H1 (cell line): Measurements from ENCODE around the gene YBX3. TPM values are rescaled to one million over a fixed set of nuclear protein-coding genes. Genes with fewer than 3 reads are reported as not detected.

Experiments
- CTCF ChIA-PET: fragments of 300-600 bp; sonication (Branson Sonifier 250); formaldehyde crosslinking; loops from one replicate; lab custom pipeline; 2021; ENCODE audit not compliant: partially characterized antibody; lab: Charles Lee
- POLR2A ChIA-PET: fragments of 300-600 bp; sonication (Branson Sonifier 250); formaldehyde crosslinking; loops from one replicate; lab custom pipeline; 2021; ENCODE audit warnings: inconsistent platforms; ENCODE audit not compliant: partially characterized antibody; lab: Charles Lee
- DNase-seq, 2 experiments: peaks; one replicate each; pipeline versions ENCODE4 v3.0.0 to v3.0.0-alpha.2; 2010 to 2022; ENCODE audit warnings: low spot score in 2 of 2, low read depth in 1 of 2, mixed read lengths in 1 of 2
- FAIRE-seq: peaks from 2 replicates; lab custom pipeline; 2011; peaks lifted over from hg19 to GRCh38; lab: Jason Lieb, UNC
- H2AFZ ChIP-seq: 2 replicates; pipeline ENCODE4 v1.8.1; 2012; ENCODE audit warnings: low read length, inconsistent platforms
- H2AK5ac ChIP-seq: 2 replicates; pipeline ENCODE4 v1.6.1; 2013; ENCODE audit warnings: low read depth, low read length
- H2BK120ac ChIP-seq: replicated peaks from 2 replicates; pipeline ENCODE3; 2013; ENCODE audit warnings: low read depth, low read length, inconsistent platforms
- H2BK12ac ChIP-seq: 2 replicates; pipeline ENCODE4 v1.6.1; 2013; ENCODE audit warnings: low read depth, low read length
- H2BK15ac ChIP-seq: 2 replicates; pipeline ENCODE4 v1.6.1; 2013; ENCODE audit warnings: low read length
- H2BK20ac ChIP-seq: 2 replicates; pipeline ENCODE4 v1.6.1; 2013; ENCODE audit warnings: low read length
- H2BK5ac ChIP-seq: 2 replicates; pipeline ENCODE4 v1.6.1; 2013; ENCODE audit warnings: low read depth, low read length
- H3K14ac ChIP-seq: 2 replicates; pipeline ENCODE4 v1.6.1; 2013; ENCODE audit warnings: inconsistent platforms; ENCODE audit not compliant: insufficient read length
- H3K18ac ChIP-seq: 2 replicates; pipeline ENCODE4 v1.6.1; 2013; ENCODE audit warnings: low read length; ENCODE audit errors: extremely low read depth
- H3K23ac ChIP-seq: 2 replicates; pipeline ENCODE4 v1.6.1; 2013; ENCODE audit warnings: inconsistent platforms; ENCODE audit not compliant: insufficient read length
- H3K23me2 ChIP-seq: 2 replicates; pipeline ENCODE4 v1.6.1; 2013; ENCODE audit warnings: low read depth, low read length
- H3K27ac ChIP-seq: 2 replicates; pipeline ENCODE4 v1.6.1; 2011; ENCODE audit warnings: low read depth, low read length, inconsistent platforms
- H3K27me3 ChIP-seq, 4 experiments: replicated peaks in 1 of 4; 1 replicate in 1 of 4; 2 replicates in 3 of 4; pipeline versions ENCODE4 v1.6.1 to v1.8.1; 2011 to 2013; ENCODE audit warnings: low read length in 3 of 4, mild to moderate bottlenecking in 3 of 4, inconsistent platforms in 2 of 4, mixed read lengths in 2 of 4, moderate library complexity in 1 of 4; ENCODE audit not compliant: control insufficient read depth in 3 of 4, insufficient read depth in 3 of 4; ENCODE audit errors: extremely low read depth in 1 of 4
- H3K36me3 ChIP-seq, 4 experiments: 2 replicates each; pipeline versions ENCODE4 v1.6.1 to v1.8.1; 2011 to 2013; ENCODE audit warnings: mild to moderate bottlenecking in 4 of 4, low read length in 3 of 4, moderate library complexity in 2 of 4, control low read depth in 1 of 4, inconsistent platforms in 1 of 4; ENCODE audit not compliant: insufficient read depth in 4 of 4, control insufficient read depth in 2 of 4
- H3K4ac ChIP-seq: replicated peaks from 2 replicates; pipeline ENCODE3; 2013; ENCODE audit warnings: low read length, low read depth, mixed read lengths, inconsistent platforms; ENCODE audit not compliant: insufficient read length
- H3K4me1 ChIP-seq, 4 experiments: replicated peaks in 1 of 4; 1 replicate in 1 of 4; 2 replicates in 3 of 4; pipeline versions ENCODE4 v1.6.1 to v1.8.1; 2011 to 2013; ENCODE audit warnings: low read length in 3 of 4, inconsistent platforms in 2 of 4, mixed read lengths in 1 of 4; ENCODE audit not compliant: insufficient read depth in 4 of 4, control insufficient read depth in 3 of 4
- H3K4me2 ChIP-seq, 2 experiments: 2 replicates each; pipeline versions ENCODE4 v1.6.1 to v1.8.1; 2011 to 2013; ENCODE audit warnings: low read depth in 2 of 2, low read length in 2 of 2, control low read depth in 1 of 2, inconsistent platforms in 1 of 2, mild to moderate bottlenecking in 1 of 2; ENCODE audit not compliant: insufficient read depth in 1 of 2
- H3K4me3 ChIP-seq, 4 experiments: fragments of 200-600, 300-600 bp in 1 of 4; sonication (generic), shearing (Covaris generic), sonication (Bioruptor Twin) in 1 of 4; 2 replicates each; pipeline versions ENCODE4 v1.5.1 to v1.8.1; 2011 to 2016; ENCODE audit warnings: low read length in 4 of 4, low read depth in 3 of 4, control low read depth in 2 of 4, inconsistent platforms in 2 of 4, mild to moderate bottlenecking in 2 of 4, mixed read lengths in 1 of 4, moderate library complexity in 1 of 4; ENCODE audit not compliant: insufficient read depth in 2 of 4; ENCODE audit errors: extremely low read depth in 1 of 4
- H3K56ac ChIP-seq: replicated peaks from 2 replicates; pipeline ENCODE3; 2013; ENCODE audit warnings: low read depth, mild to moderate bottlenecking, mixed read lengths, low read length, inconsistent platforms; ENCODE audit not compliant: insufficient read length
- H3K79me1 ChIP-seq: 2 replicates; pipeline ENCODE4 v1.6.1; 2013; ENCODE audit warnings: low read depth, low read length, control low read depth
- H3K79me2 ChIP-seq, 2 experiments: 2 replicates each; pipeline versions ENCODE4 v1.6.1 to v1.8.1; 2012 to 2013; ENCODE audit warnings: low read length in 2 of 2, mild to moderate bottlenecking in 2 of 2, inconsistent platforms in 1 of 2; ENCODE audit not compliant: insufficient read depth in 2 of 2, control insufficient read depth in 1 of 2
- H3K9ac ChIP-seq, 4 experiments: replicated peaks in 1 of 4; 1 replicate in 1 of 4; 2 replicates in 3 of 4; pipeline versions ENCODE4 v1.6.1 to v1.8.1; 2011 to 2013; ENCODE audit warnings: low read depth in 3 of 4, low read length in 3 of 4, control low read depth in 2 of 4, mild to moderate bottlenecking in 2 of 4, moderate library complexity in 2 of 4, inconsistent platforms in 1 of 4; ENCODE audit errors: extremely low read depth in 1 of 4
- H3K9me3 ChIP-seq, 2 experiments: 2 replicates each; pipeline versions ENCODE4 v1.6.1 to v1.8.1; 2012 to 2013; ENCODE audit warnings: mild to moderate bottlenecking in 2 of 2, moderate library complexity in 2 of 2, control low read depth in 1 of 2, inconsistent platforms in 1 of 2, low read depth in 1 of 2, low read length in 1 of 2, mixed read lengths in 1 of 2; ENCODE audit not compliant: insufficient read depth in 2 of 2
- H4K20me1 ChIP-seq, 2 experiments: replicated peaks in 1 of 2; 2 replicates each; pipeline versions ENCODE3 to v1.8.1; 2011 to 2013; ENCODE audit warnings: inconsistent platforms in 2 of 2, low read length in 2 of 2, mild to moderate bottlenecking in 1 of 2; ENCODE audit not compliant: insufficient read depth in 2 of 2, control insufficient read depth in 1 of 2
- H4K5ac ChIP-seq: 2 replicates; pipeline ENCODE4 v1.6.1; 2013; ENCODE audit warnings: low read length, low read depth, mixed read lengths, inconsistent platforms; ENCODE audit not compliant: insufficient read length
- H4K8ac ChIP-seq: 2 replicates; pipeline ENCODE4 v1.8.0; 2013; ENCODE audit warnings: mild to moderate bottlenecking, moderate library complexity, low read length, inconsistent platforms; ENCODE audit not compliant: insufficient read depth; ENCODE audit errors: extremely low read depth
- H4K91ac ChIP-seq: replicated peaks from 2 replicates; pipeline ENCODE3; 2013; ENCODE audit warnings: low read length, mixed read lengths, inconsistent platforms; ENCODE audit not compliant: insufficient read length
- CBX8 ChIP-seq: fragments of 300-800, 300-1000 bp; sonication (generic); IDR thresholded peaks from 2 replicates; pipeline ENCODE4 v1.7.1; 2016; ENCODE audit warnings: low read depth, low read length, borderline replicate concordance
- EP300 ChIP-seq, 2 experiments: IDR thresholded peaks; 1 replicate in 1 of 2; 2 replicates in 1 of 2; pipeline ENCODE4 v1.6.1; 2011 to 2012; ENCODE audit warnings: low read depth in 2 of 2, low read length in 2 of 2, mild to moderate bottlenecking in 2 of 2, borderline replicate concordance in 1 of 2, inconsistent platforms in 1 of 2, moderate library complexity in 1 of 2
- GABPA ChIP-seq: IDR thresholded peaks from 2 replicates; pipeline ENCODE4 v1.6.1; 2011; ENCODE audit warnings: mild to moderate bottlenecking, low read length, moderate library complexity, borderline replicate concordance; ENCODE audit not compliant: insufficient read depth
- HDAC2 ChIP-seq, 2 experiments: fragments of 300-600 bp in 1 of 2; sonication (generic) in 1 of 2; IDR thresholded peaks; 2 replicates each; pipeline ENCODE4 v1.6.1; 2011 to 2012; ENCODE audit warnings: low read depth in 2 of 2, low read length in 2 of 2, mild to moderate bottlenecking in 2 of 2, moderate library complexity in 2 of 2, borderline replicate concordance in 1 of 2, inconsistent platforms in 1 of 2
- JUND ChIP-seq: IDR thresholded peaks from 2 replicates; pipeline ENCODE4 v1.6.1; 2011; ENCODE audit warnings: mild to moderate bottlenecking, improper control_type of control experiment, low read length
- MAX ChIP-seq: IDR thresholded peaks from 2 replicates; pipeline ENCODE4 v1.6.1; 2012; ENCODE audit warnings: inconsistent platforms
- NANOG ChIP-seq: IDR thresholded peaks from 2 replicates; pipeline ENCODE4 v1.6.1; 2011; ENCODE audit warnings: low read length, low read depth, mild to moderate bottlenecking, inconsistent platforms; ENCODE audit not compliant: insufficient read depth, poor library complexity, severe bottlenecking
- POLR2A ChIP-seq, 2 experiments: IDR thresholded peaks; 1 replicate in 1 of 2; 2 replicates in 1 of 2; pipeline ENCODE4 v1.6.1; 2011; ENCODE audit warnings: low read depth in 2 of 2, low read length in 2 of 2, mild to moderate bottlenecking in 2 of 2; ENCODE audit errors: control extremely low read depth in 1 of 2
- POLR2AphosphoS5 ChIP-seq: IDR thresholded peaks from 2 replicates; pipeline ENCODE4 v1.6.1; 2011; ENCODE audit warnings: low read depth, low read length
- RNF2 ChIP-seq: fragments of 200-900, 300-1000 bp; sonication (generic); IDR thresholded peaks from 2 replicates; pipeline ENCODE4 v1.7.1; 2016; ENCODE audit warnings: borderline replicate concordance, low read depth, mild to moderate bottlenecking, antibody characterized with exemption, low read length; ENCODE audit not compliant: poor library complexity, severe bottlenecking; ENCODE audit errors: missing control alignments
- RXRA ChIP-seq: IDR thresholded peaks from 2 replicates; pipeline ENCODE4 v1.6.1; 2011; ENCODE audit warnings: low read depth, mild to moderate bottlenecking, low read length, moderate library complexity; ENCODE audit not compliant: insufficient read depth
- SIN3A ChIP-seq, 2 experiments: IDR thresholded peaks in 1 of 2; conservative IDR thresholded peaks in 1 of 2; 2 replicates each; pipeline ENCODE4 v1.6.1; 2011 to 2012; ENCODE audit warnings: low read length in 2 of 2, improper control_type of control experiment in 1 of 2, low read depth in 1 of 2, mild to moderate bottlenecking in 1 of 2
- ZNF274 ChIP-seq: IDR thresholded peaks from 2 replicates; pipeline ENCODE4 v1.7.0; 2012; ENCODE audit warnings: low read length, borderline replicate concordance; ENCODE audit errors: extremely low read depth
- WGBS, 2 experiments: shearing (Covaris generic) in 1 of 2; methylation state at CpG; one replicate each; pipeline versions ENCODE4 v1.1.6 to v1.1.7; 2013 to 2015; ENCODE audit warnings: low lambda C conversion rate in 2 of 2, mixed read lengths in 2 of 2, inconsistent platforms in 1 of 2, low coverage in 1 of 2, missing lambda C conversion rate in 1 of 2; ENCODE audit not compliant: insufficient replicate concordance in 2 of 2, insufficient coverage in 1 of 2, insufficient read length in 1 of 2; ENCODE audit errors: extremely low coverage in 1 of 2, missing lambda C conversion rate in 1 of 2; 5-methylcytosine and 5-hydroxymethylcytosine counted together
- polyA plus RNA-seq, 7 experiments: library from polyadenylated mRNA; depleted of rRNA in 3 of 7; stranded (reverse) in 5 of 7; unstranded in 2 of 7; fragments of >200 nt in 5 of 7; fragments of 200-250 nt in 2 of 7; gene quantifications; 1 replicate in 5 of 7; 2 replicates in 1 of 7; 4 replicates in 1 of 7; pipeline versions ENCODE4 v1.2.1 to v1.2.3, GENCODE V29; 2011 to 2013; ENCODE audit warnings: missing spikeins in 2 of 7, mixed read lengths in 2 of 7
- total RNA-seq: library from RNA; stranded (reverse); fragmentation: NEBNext Ultra II Directional; extraction: Animal tissue kit (Norgen Biotek cat#: 25700); gene quantifications from 2 replicates; pipeline ENCODE4 v1.2.1, GENCODE V29; 2021

The YBX3 gene
- total and polyA plus RNA-seq, 2 of the 8 experiments (the other 6 are each of a cell fraction or from before 2014, with no cell fraction given), result 83.1 to 480 TPM

GRCh38 chr12:10667581-10667980, 55.5 kb downstream of the YBX3 start:
- H3K9me3 ChIP-seq, result no peaks in the 10 kb centered on the region
- no peak overlapping the region for H3K4me2 ChIP-seq
- H4K91ac ChIP-seq, result no peak overlapping the region
- no peak overlapping the region for H2BK120ac ChIP-seq
- H4K5ac ChIP-seq, result no peak overlapping the region
- H2BK12ac ChIP-seq, result no peak overlapping the region
- no peak overlapping the region for H2BK20ac ChIP-seq
- H4K8ac ChIP-seq, result no peak overlapping the region
- H3K23me2 ChIP-seq, result no peaks in the 10 kb centered on the region
- no peak overlapping the region for H3K27ac ChIP-seq
- H3K79me1 ChIP-seq, result no peaks in the 10 kb centered on the region
- no peak overlapping the region for H3K4me3 ChIP-seq
- 89% methylated on average over 1 of the region's 1 CpG; no CpG with 5 or more reads in 1 of the 2 experiments for WGBS, 2 experiments
- no peak overlapping the region for H3K23ac ChIP-seq
- no peak for FAIRE-seq
- no peak overlapping the region for H3K18ac ChIP-seq
- no peaks in the 10 kb centered on the region for H4K20me1 ChIP-seq
- H2AK5ac ChIP-seq, result no peak overlapping the region
- H3K79me2 ChIP-seq, result no peaks in the 10 kb centered on the region
- ChIA-PET POLR2A (interaction anchor here (2.1 kb wide), 1 partner anchor 54 kb away, joined by 12 read pairs; the partner anchor contains the start of gene MAGOHB), CTCF (interaction anchor here (0.6 to 1.1 kb wide), 2 partner anchors 349 to 534 kb away, joined by 3 read pairs; no protein-coding TSS in a partner anchor)
- H3K9ac ChIP-seq, result no peak overlapping the region
- no peak overlapping the region for H2BK5ac ChIP-seq
- no peaks in the 10 kb centered on the region for H3K36me3 ChIP-seq
- H3K27me3 ChIP-seq, result no peaks in the 10 kb centered on the region
- no peak overlapping the region for H3K56ac ChIP-seq
- no peak overlapping the region for H3K4ac ChIP-seq
- no peak overlapping the region for H3K14ac ChIP-seq
- DNase-seq, result no peak
- H3K4me1 ChIP-seq, result no peaks in the 10 kb centered on the region
- no peak overlapping the region for H2AFZ ChIP-seq
- H2BK15ac ChIP-seq, result no peak overlapping the region
- no peak for TF ChIP-seq JUND
- TF ChIP-seq POLR2AphosphoS5, result no peak
- TF ChIP-seq EP300 (IDR thresholded peaks at IDR 0.05; ENCODE audit: borderline replicate concordance in 1 of 2, low read depth in 2 of 2, low read length in 2 of 2), result no peak
- no peak for TF ChIP-seq RXRA
- no peak for TF ChIP-seq GABPA
- TF ChIP-seq MAX, result no peak
- TF ChIP-seq RNF2, result no peak
- TF ChIP-seq ZNF274, result no peak
- no peak for TF ChIP-seq POLR2A (IDR thresholded peaks at IDR 0.05; ENCODE audit: control extremely low read depth in 1 of 2, low read depth in 2 of 2, low read length in 2 of 2)
- TF ChIP-seq NANOG, result no peak
- TF ChIP-seq SIN3A (conservative IDR thresholded peaks at IDR 0.05 in 1 of 2, IDR thresholded peaks at IDR 0.05 in 1 of 2; ENCODE audit: low read depth in 1 of 2, low read length in 2 of 2), result no peak
- TF ChIP-seq CBX8, result no peak
- TF ChIP-seq HDAC2 (IDR thresholded peaks at IDR 0.05; ENCODE audit: borderline replicate concordance in 1 of 2, low read depth in 2 of 2, low read length in 2 of 2), result no peak
